Measurements from ENCODE around the gene CLSTN2.

GRCh38 chr3:140288595-140288994, 353.6 kb downstream of the CLSTN2 start:
- no peak for TF ChIP-seq POLR2AphosphoS5 (IDR thresholded peaks at IDR 0.05; ENCODE audit: low read depth, low read length)
- no peak for TF ChIP-seq FOXP2 (optimal IDR thresholded peaks at IDR 0.05; ENCODE audit: borderline replicate concordance, extremely low read depth, extremely low read length, insufficient read depth)
- TF ChIP-seq, protein P1, sequence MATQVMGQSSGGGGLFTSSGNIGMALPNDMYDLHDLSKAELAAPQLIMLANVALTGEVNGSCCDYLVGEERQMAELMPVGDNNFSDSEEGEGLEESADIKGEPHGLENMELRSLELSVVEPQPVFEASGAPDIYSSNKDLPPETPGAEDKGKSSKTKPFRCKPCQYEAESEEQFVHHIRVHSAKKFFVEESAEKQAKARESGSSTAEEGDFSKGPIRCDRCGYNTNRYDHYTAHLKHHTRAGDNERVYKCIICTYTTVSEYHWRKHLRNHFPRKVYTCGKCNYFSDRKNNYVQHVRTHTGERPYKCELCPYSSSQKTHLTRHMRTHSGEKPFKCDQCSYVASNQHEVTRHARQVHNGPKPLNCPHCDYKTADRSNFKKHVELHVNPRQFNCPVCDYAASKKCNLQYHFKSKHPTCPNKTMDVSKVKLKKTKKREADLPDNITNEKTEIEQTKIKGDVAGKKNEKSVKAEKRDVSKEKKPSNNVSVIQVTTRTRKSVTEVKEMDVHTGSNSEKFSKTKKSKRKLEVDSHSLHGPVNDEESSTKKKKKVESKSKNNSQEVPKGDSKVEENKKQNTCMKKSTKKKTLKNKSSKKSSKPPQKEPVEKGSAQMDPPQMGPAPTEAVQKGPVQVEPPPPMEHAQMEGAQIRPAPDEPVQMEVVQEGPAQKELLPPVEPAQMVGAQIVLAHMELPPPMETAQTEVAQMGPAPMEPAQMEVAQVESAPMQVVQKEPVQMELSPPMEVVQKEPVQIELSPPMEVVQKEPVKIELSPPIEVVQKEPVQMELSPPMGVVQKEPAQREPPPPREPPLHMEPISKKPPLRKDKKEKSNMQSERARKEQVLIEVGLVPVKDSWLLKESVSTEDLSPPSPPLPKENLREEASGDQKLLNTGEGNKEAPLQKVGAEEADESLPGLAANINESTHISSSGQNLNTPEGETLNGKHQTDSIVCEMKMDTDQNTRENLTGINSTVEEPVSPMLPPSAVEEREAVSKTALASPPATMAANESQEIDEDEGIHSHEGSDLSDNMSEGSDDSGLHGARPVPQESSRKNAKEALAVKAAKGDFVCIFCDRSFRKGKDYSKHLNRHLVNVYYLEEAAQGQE (IDR thresholded peaks at IDR 0.05; ENCODE audit: insufficient read depth in 1 of 2, low read depth in 2 of 2, low read length in 2 of 2): no peak
